K562 (cell line): Measurements from ENCODE around the gene GCK. TPM values are rescaled to one million over a fixed set of nuclear protein-coding genes. Genes with fewer than 3 reads are reported as not detected.

ENCODE experiments used
- ATAC-seq: fragments of 200-7000 bp; cut with Tn5 transposase; 3 replicates; pipeline ENCODE4 v1.9.1; 2020; ENCODE audit warnings: moderate library complexity
- BruUV-seq: library from RNA; stranded (reverse); fragments of 400-500 nt; replicated peaks from 2 replicates; lab custom pipeline; 2021; lab: Mats Ljungman, UMichigan
- CTCF ChIA-PET: fragments of 300-600 bp; formaldehyde crosslinking; extraction: SDS; loops from one replicate; lab custom pipeline; 2021; ENCODE audit warnings: low intra/inter-chr PET ratio; lab: Yijun Ruan, JAX
- POLR2A ChIA-PET: fragments of 300-600, 350-650 bp; sonication (Branson Sonifier 250); formaldehyde crosslinking; extraction: SDS; loops from one replicate; lab custom pipeline; 2021; ENCODE audit warnings: antibody characterized with exemption, inconsistent platforms; lab: Yijun Ruan, JAX
- DNase-seq, 4 experiments: peaks; one replicate each; pipeline versions ENCODE4 v3.0.0 to v3.0.0-alpha.2; 2011 to 2018; ENCODE audit warnings: low spot score in 3 of 4, mixed read lengths in 3 of 4; ENCODE audit errors: extremely low read depth in 1 of 4
- FAIRE-seq: peaks from 2 replicates; lab custom pipeline; 2011; peaks lifted over from hg19 to GRCh38; lab: Jason Lieb, UNC
- H2AFZ ChIP-seq: 2 replicates; pipeline ENCODE4 v1.6.0; 2011; ENCODE audit warnings: low read depth, low read length, control low read depth, inconsistent platforms
- H3K27ac ChIP-seq: fragments of 200-600 bp; 3 replicates; pipeline ENCODE4 v1.8.0; 2011; ENCODE audit warnings: low read depth, mild to moderate bottlenecking, control low read depth, inconsistent platforms, low read length, moderate library complexity, mixed read lengths; ENCODE audit errors: extremely low read depth
- H3K27me3 ChIP-seq, 2 experiments: fragments of 300-600 bp in 1 of 2; 2 replicates in 1 of 2; 3 replicates in 1 of 2; pipeline versions ENCODE4 v1.6.0 to v1.8.0; 2011; ENCODE audit warnings: inconsistent platforms in 2 of 2, low read length in 2 of 2, mild to moderate bottlenecking in 1 of 2, mixed read lengths in 1 of 2, moderate library complexity in 1 of 2; ENCODE audit not compliant: control insufficient read depth in 2 of 2, insufficient read depth in 2 of 2
- H3K36me3 ChIP-seq: fragments of 300-600 bp; 3 replicates; pipeline ENCODE4 v1.8.0; 2011; ENCODE audit warnings: mild to moderate bottlenecking, low read length, inconsistent platforms; ENCODE audit not compliant: control insufficient read depth, insufficient read depth
- H3K4me1 ChIP-seq, 2 experiments: fragments of 200-600 bp in 1 of 2; replicated peaks in 1 of 2; 2 replicates in 1 of 2; 3 replicates in 1 of 2; pipeline versions ENCODE4 v1.5.1 to v1.8.0; 2011; ENCODE audit warnings: inconsistent platforms in 2 of 2, low read length in 2 of 2, mild to moderate bottlenecking in 1 of 2, mixed read lengths in 1 of 2, moderate library complexity in 1 of 2; ENCODE audit not compliant: control insufficient read depth in 2 of 2, insufficient read depth in 2 of 2
- H3K4me2 ChIP-seq: 2 replicates; pipeline ENCODE4 v1.6.1; 2011; ENCODE audit warnings: low read length, control low read depth, inconsistent platforms, mixed read lengths; ENCODE audit not compliant: insufficient read depth
- H3K4me3 ChIP-seq: fragments of 200-600 bp; sonication (generic), shearing (Covaris generic); 2 replicates; pipeline ENCODE4 v1.5.1; 2016; ENCODE audit warnings: control low read depth, inconsistent platforms
- H3K79me2 ChIP-seq: fragments of 200-600 bp; 3 replicates; pipeline ENCODE4 v1.8.0; 2011; ENCODE audit warnings: low read length, inconsistent platforms; ENCODE audit not compliant: control insufficient read depth, insufficient read depth
- H3K9ac ChIP-seq, 2 experiments: 2 replicates each; pipeline versions ENCODE4 v1.6.0 to v1.6.1; 2011; ENCODE audit warnings: low read depth in 2 of 2, low read length in 2 of 2, control low read depth in 1 of 2, inconsistent platforms in 1 of 2, mild to moderate bottlenecking in 1 of 2, mixed read lengths in 1 of 2; ENCODE audit not compliant: insufficient read depth in 1 of 2
- H3K9me1 ChIP-seq: one replicate; pipeline ENCODE4 v1.6.0; 2011; ENCODE audit warnings: inconsistent platforms, mild to moderate bottlenecking, low read length, moderate library complexity; ENCODE audit not compliant: control insufficient read depth, insufficient read depth
- H3K9me3 ChIP-seq: replicated peaks from 2 replicates; pipeline ENCODE4 v1.5.1; 2011; ENCODE audit warnings: low read depth, low read length, inconsistent platforms; ENCODE audit not compliant: control insufficient read depth, insufficient read depth
- H4K20me1 ChIP-seq: replicated peaks from 2 replicates; pipeline ENCODE4 v1.6.1; 2011; ENCODE audit warnings: low read length, inconsistent platforms, mixed read lengths; ENCODE audit not compliant: control insufficient read depth, insufficient read depth
- E2F8 ChIP-seq: fragments of 450-650 bp; IDR thresholded peaks from 2 replicates; pipeline ENCODE4 v1.7.1; 2018; ENCODE audit warnings: mild to moderate bottlenecking, low read depth; ENCODE audit not compliant: partially characterized antibody
- FOXK1 ChIP-seq: sonication (generic); formaldehyde crosslinking; IDR thresholded peaks from 2 replicates; pipeline ENCODE4 v1.8.0; 2022; ENCODE audit warnings: missing genetic modification reagents, mild to moderate bottlenecking, borderline replicate concordance
- HDGF ChIP-seq: fragments of 450-650 bp; IDR thresholded peaks from 2 replicates; pipeline ENCODE4 v1.6.1; 2016
- PRMT5 ChIP-seq: sonication (generic); formaldehyde crosslinking; IDR thresholded peaks from 2 replicates; pipeline ENCODE4 v1.5.0; 2020; ENCODE audit warnings: missing genetic modification reagents
- THRAP3 ChIP-seq: fragments of 450-650 bp; IDR thresholded peaks from 2 replicates; pipeline ENCODE4 v1.6.1; 2016; ENCODE audit warnings: mild to moderate bottlenecking, inconsistent platforms, borderline replicate concordance
- ZFP30 ChIP-seq: fragments of 250-450 bp; sonication (Bioruptor Pico); IDR thresholded peaks from 2 replicates; pipeline ENCODE4 v1.8.0; 2022; ENCODE audit warnings: moderate library complexity, mild to moderate bottlenecking, inconsistent platforms, borderline replicate concordance
- WGBS: fragments of 100-300 bp; shearing (Covaris generic); methylation state at CpG from one replicate; pipeline ENCODE4 v1.1.6; 2016; ENCODE audit warnings: low coverage, mixed read lengths; ENCODE audit not compliant: insufficient coverage; ENCODE audit errors: missing lambda C conversion rate; 5-methylcytosine and 5-hydroxymethylcytosine counted together
- in situ Hi-C: fragments of 300-500 bp; cut with MboI; formaldehyde crosslinking; loops from 4 replicates; pipeline ENCODE4 v1.15.0; 2018; ENCODE audit warnings: inconsistent platforms, mixed read lengths
- intact Hi-C: fragments of 100-400 bp; cut with micrococcal nuclease; formaldehyde crosslinking; loops from 2 replicates; pipeline ENCODE4 v1.14.2; 2022
- polyA plus RNA-seq, 8 experiments: library from polyadenylated mRNA; depleted of rRNA in 4 of 8; stranded (reverse) in 5 of 8; unstranded in 3 of 8; fragments of >200 nt; fragmentation: Nextera tagmentation in 2 of 8; fragmentation: Illumina TruSeq in 1 of 8; extraction: Ambion mirVana in 2 of 8; extraction: Trizol in 1 of 8; gene quantifications; 2 replicates each; pipeline versions ENCODE4 v1.2.1 to v1.2.3, GENCODE V29; 2011 to 2014; ENCODE audit warnings: inconsistent platforms in 1 of 8, missing spikeins in 1 of 8
- total RNA-seq, 7 experiments: library from RNA; depleted of rRNA in 6 of 7; stranded (reverse); fragments of >200 nt in 6 of 7; fragmentation: Illumina TruSeq in 2 of 7; extraction: Trizol in 2 of 7; gene quantifications; 2 replicates each; pipeline versions ENCODE4 v1.2.1 to v1.2.3, GENCODE V29; 2011 to 2021; ENCODE audit warnings: low replicate concordance in 1 of 7

GCK gene
- total and polyA plus RNA-seq, 9 of the 15 experiments (the other 6 are each of a cell fraction or from before 2014, with no cell fraction given): 0.11 to 0.55 (median 0.16) TPM; not detected in 3

GRCh38 chr7:44119829-44120380, 69.3 kb downstream of the GCK start:
- in situ Hi-C loops: no loop called here
- H3K4me1 ChIP-seq: peaks cover 14 to 37% of the 10 kb centered on the region in 2 experiments; a peak in 4 of 5 replicates
- FAIRE-seq: no peak
- peaks cover 73% of the 10 kb centered on the region for H3K36me3 ChIP-seq
- intact Hi-C loops: no loop called here
- no peak overlapping the region for H3K4me3 ChIP-seq
- no peak overlapping the region for H3K4me2 ChIP-seq
- ChIA-PET POLR2A (interaction anchor here (0.6 to 1.8 kb wide), 4 partner anchors 8 to 98 kb away, joined by 3 to 10 read pairs (median 3); partner anchors contain the start of genes DBNL and PGAM2), CTCF (no interaction called here)
- no peaks in the 10 kb centered on the region for H3K27me3 ChIP-seq
- BruUV-seq: no TSS peak
- H3K9me3 ChIP-seq: no peaks in the 10 kb centered on the region
- peaks cover 48% of the 10 kb centered on the region for H3K79me2 ChIP-seq
- peaks cover 11% of the 10 kb centered on the region; the same call in 1 of the 2 replicates for H4K20me1 ChIP-seq
- WGBS: 92% methylated on average over 8 of the region's 8 CpGs
- no peak overlapping the region; the same call in 2 of the 3 replicates for H3K27ac ChIP-seq
- H2AFZ ChIP-seq: no peak overlapping the region
- TF ChIP-seq ZFP30 (CRISPR knock-in tag) (no peak), HDGF (no peak), THRAP3 (no peak), PRMT5 (CRISPR knock-in tag) (no peak), E2F8 (no peak), FOXK1 (no peak)
- peaks cover 4% of the 10 kb centered on the region for H3K9me1 ChIP-seq
- H3K9ac ChIP-seq: peak overlapping the region in 1 of 2 experiments; percentile 61; a peak in 1 of 4 replicates
- no peak for DNase-seq
- ATAC-seq: no peak
